D721Med (cell line): ENCODE results near the gene ADAMTS16.

Experiments
- DNase-seq: peaks from one replicate; pipeline ENCODE4 v3.0.0; 2011; ENCODE audit warnings: low spot score; ENCODE audit not compliant: insufficient read length
- FAIRE-seq: peaks from 2 replicates; lab custom pipeline; 2011; peaks lifted over from hg19 to GRCh38; lab: Jason Lieb, UNC
- CTCF ChIP-seq: IDR thresholded peaks from 2 replicates; pipeline ENCODE4 v1.5.1; 2012; ENCODE audit warnings: mild to moderate bottlenecking, control low read depth; ENCODE audit not compliant: insufficient read depth; ENCODE audit errors: missing control alignments

The ADAMTS16 gene

GRCh38 chr5:5207828-5208227 is 67.7 kb downstream of the ADAMTS16 start:
- DNase-seq (no peak), FAIRE-seq (no peak)
- no peak for TF ChIP-seq CTCF

- no peak for DNase-seq
- no peak for FAIRE-seq
- TF ChIP-seq CTCF = no peak
Measured at GRCh38 chr5:5209089-5209488, 69.0 kb downstream of the ADAMTS16 start.

GRCh38 chr5:5209510-5210286 is 69.6 kb downstream of the ADAMTS16 start:
- DNase-seq = no peak
- no peak for TF ChIP-seq CTCF
- FAIRE-seq = no peak

GRCh38 chr5:5217371-5217770 is 77.2 kb downstream of the ADAMTS16 start:
- TF ChIP-seq CTCF = no peak
- DNase-seq (no peak), FAIRE-seq (no peak)

GRCh38 chr5:5218396-5218795 is 78.3 kb downstream of the ADAMTS16 start:
- no peak for DNase-seq
- FAIRE-seq = no peak
- no peak for TF ChIP-seq CTCF

GRCh38 chr5:5219541-5219940 is 79.4 kb downstream of the ADAMTS16 start:
- no peak for TF ChIP-seq CTCF
- FAIRE-seq = no peak
- DNase-seq = no peak

GRCh38 chr5:5220901-5221631 is 80.9 kb downstream of the ADAMTS16 start:
- TF ChIP-seq CTCF = no peak
- FAIRE-seq (no peak), DNase-seq (no peak)
